ENCODE measurements around the gene PTPRJ. TPM values are rescaled to one million over a fixed set of nuclear protein-coding genes. Genes with fewer than 3 reads are reported as not detected.
"Not testable (repeated sequence)": the region's sequence is repeated elsewhere in the genome, so short reads cannot be mapped to it uniquely, and the experiment has no call there.

The PTPRJ gene
- total and polyA plus RNA-seq, 2 of the 13 experiments (the other 11 are each of a cell fraction or from before 2014, with no cell fraction given) = 1.0 to 1.2 TPM

GRCh38 chr11:48190906-48191654, 210.7 kb downstream of the PTPRJ start:
- H3K9me3 ChIP-seq (ENCODE audit: low read length); CTCF ChIA-PET (ENCODE audit: low intra/inter-chr PET ratio, low total read pairs); FAIRE-seq; DNase-seq (ENCODE audit: low spot score); H3K27me3 ChIP-seq (ENCODE audit: control insufficient read depth in 1 of 2, insufficient read depth in 2 of 2, low read length in 2 of 2); H3K4me1 ChIP-seq (ENCODE audit: insufficient read depth, low read length); H2AFZ ChIP-seq (ENCODE audit: low read length); intact Hi-C loops (cut with micrococcal nuclease; ENCODE audit: unreplicated experiment); H3K9ac ChIP-seq (ENCODE audit: insufficient read depth, low read depth, low read length); H3K36me3 ChIP-seq (replicated peaks in 1 of 2; ENCODE audit: control insufficient read depth in 1 of 2, insufficient read depth in 2 of 2, low read length in 2 of 2); H3K27ac ChIP-seq (ENCODE audit: extremely low read length, insufficient read depth, low read length); in situ Hi-C loops (cut with HindIII; ENCODE audit: extremely low pct_ligation_motif_present, low pct_unique_long_range_greater_than_20kb); POLR2A ChIA-PET; H3K4me3 ChIP-seq (replicated peaks in 1 of 3; ENCODE audit: insufficient read depth in 1 of 3, low read depth in 2 of 3, low read length in 3 of 3); H3K4me2 ChIP-seq (ENCODE audit: low read depth, low read length); H4K20me1 ChIP-seq (ENCODE audit: insufficient read depth, low read length); BruUV-seq (replicated peaks); ATAC-seq; H3K79me2 ChIP-seq (ENCODE audit: insufficient read depth, low read length): not testable (repeated sequence)
- WGBS (ENCODE audit: low lambda C conversion rate) = 1% methylated on average over 7 of the region's 10 CpGs

- H4K20me1 ChIP-seq (ENCODE audit: insufficient read depth, low read length) = no peaks in the 10 kb centered on the region
- TF ChIP-seq SP2 (CRISPR knock-in tag; IDR thresholded peaks at IDR 0.05) = no peak
- no peak for TF ChIP-seq ONECUT2 (CRISPR knock-in tag; IDR thresholded peaks at IDR 0.05)
- no peak for TF ChIP-seq SAP130 (CRISPR knock-in tag; IDR thresholded peaks at IDR 0.05; ENCODE audit: low read depth)
- TF ChIP-seq TSC22D2 (CRISPR knock-in tag; IDR thresholded peaks at IDR 0.05; ENCODE audit: borderline replicate concordance) = no peak
- TF ChIP-seq ATF1 (CRISPR knock-in tag; IDR thresholded peaks at IDR 0.05) = no peak
- no peak for TF ChIP-seq ATF7 (IDR thresholded peaks at IDR 0.05)
- no peak for TF ChIP-seq ATF7 (CRISPR knock-in tag; IDR thresholded peaks at IDR 0.05)
- TF ChIP-seq WIZ (CRISPR knock-in tag; IDR thresholded peaks at IDR 0.05) = no peak
- no peak for TF ChIP-seq THAP7 (CRISPR knock-in tag; IDR thresholded peaks at IDR 0.05)
- TF ChIP-seq ZNF451 (CRISPR knock-in tag; IDR thresholded peaks at IDR 0.05) = no peak
- TF ChIP-seq ADNP (CRISPR knock-in tag; IDR thresholded peaks at IDR 0.05) = no peak
- TF ChIP-seq TARDBP (CRISPR knock-in tag; IDR thresholded peaks at IDR 0.05) = no peak
- H2AFZ ChIP-seq (ENCODE audit: low read length) = no peak overlapping the region
- H3K27ac ChIP-seq (ENCODE audit: extremely low read length, insufficient read depth, low read length) = no peak overlapping the region
- FAIRE-seq (no peak), DNase-seq (ENCODE audit: low spot score) (no peak), ATAC-seq (no peak)
- in situ Hi-C loops (cut with HindIII; ENCODE audit: extremely low pct_ligation_motif_present, low pct_unique_long_range_greater_than_20kb) (no loop called here), intact Hi-C loops (cut with micrococcal nuclease; ENCODE audit: unreplicated experiment) (no loop called here)
- CTCF ChIA-PET (ENCODE audit: low intra/inter-chr PET ratio, low total read pairs) = no interaction called here
- no peaks in the 10 kb centered on the region for H3K79me2 ChIP-seq (ENCODE audit: insufficient read depth, low read length)
- H3K9me3 ChIP-seq (ENCODE audit: low read length) = no peaks in the 10 kb centered on the region
- no peak overlapping the region for H3K9ac ChIP-seq (ENCODE audit: insufficient read depth, low read depth, low read length)
- WGBS (ENCODE audit: low lambda C conversion rate) = 20% methylated on average over 2 of the region's 2 CpGs
- no peaks in the 10 kb centered on the region for H3K4me1 ChIP-seq (ENCODE audit: insufficient read depth, low read length)
- no peak overlapping the region for H3K4me2 ChIP-seq (ENCODE audit: low read depth, low read length)
- no peaks in the 10 kb centered on the region for H3K36me3 ChIP-seq (replicated peaks in 1 of 2; ENCODE audit: control insufficient read depth in 1 of 2, insufficient read depth in 2 of 2, low read length in 2 of 2)
- no TSS peak for BruUV-seq (replicated peaks)
- H3K4me3 ChIP-seq (replicated peaks in 1 of 3; ENCODE audit: insufficient read depth in 1 of 3, low read depth in 2 of 3, low read length in 3 of 3) = no peak overlapping the region
- no peaks in the 10 kb centered on the region for H3K27me3 ChIP-seq (ENCODE audit: control insufficient read depth in 1 of 2, insufficient read depth in 2 of 2, low read length in 2 of 2)
- POLR2A ChIA-PET = no interaction called here
These were observed 213.5 kb downstream of the PTPRJ start for GRCh38 chr11:48193876-48194275.
